ENCODE data around the gene TRPV3. TPM values are rescaled to one million over a fixed set of nuclear protein-coding genes. Genes with fewer than 3 reads are reported as not detected.

Gene TRPV3
- total RNA-seq, 3 donors from 2014 or later (not counting 1 experiment from before 2014, with no cell fraction given): 5.6 to 10.3 (median 7.6) TPM

DNA sequence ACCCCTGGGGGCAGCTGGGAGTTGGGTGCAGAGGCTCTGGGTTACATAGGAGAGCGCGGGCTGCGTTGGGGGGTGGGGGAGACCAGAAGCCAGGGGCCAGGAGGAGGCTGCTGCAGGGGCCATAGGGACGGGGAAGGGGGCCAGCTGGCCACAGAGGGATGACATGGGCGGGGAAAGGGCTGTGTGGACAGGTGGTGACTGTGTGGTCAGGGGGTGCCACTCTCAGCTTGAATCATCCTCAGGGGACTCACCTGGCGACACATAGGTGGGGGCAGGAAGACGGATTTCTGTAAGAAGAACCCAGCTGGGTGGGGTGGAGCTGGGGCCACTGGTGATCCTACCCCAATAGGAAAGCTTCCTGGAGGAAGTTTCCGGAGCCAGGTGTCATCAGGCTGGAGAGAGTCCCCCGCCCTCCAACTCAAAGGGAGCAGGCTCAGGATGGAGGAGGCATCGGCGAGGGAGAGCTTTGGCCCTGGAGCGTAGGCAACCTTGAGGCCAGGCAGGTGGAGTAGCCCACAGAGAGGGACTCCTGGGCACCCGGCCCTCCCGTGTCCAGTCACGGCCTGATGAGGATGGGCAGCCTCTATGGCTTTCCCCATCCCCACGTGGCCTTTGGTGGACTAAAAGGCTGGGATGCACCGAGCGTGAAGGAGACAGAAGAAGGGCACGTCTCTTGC is 1.2 kb downstream of the TRPV3 start:
- intact Hi-C loops (cut with micrococcal nuclease): no loop called here
- H3K4me1 ChIP-seq (ENCODE audit: control insufficient read depth, insufficient read depth, low read length): peaks cover 19% of the 10 kb centered on the region
- DNase-seq (no peak), ATAC-seq (no peak)
- no peak overlapping the region for H3K4me3 ChIP-seq (ENCODE audit: low read length)
- Mint-ChIP-seq H3K9me3 (no peaks in the 10 kb centered on the region), H3K27me3 (ENCODE audit: low read depth in 2 of 2) (peaks cover 0 to 8% of the 10 kb centered on the region in 2 donors), H3K36me3 (no peaks in the 10 kb centered on the region), H3K4me3 (no peak overlapping the region), H3K4me1 (no peaks in the 10 kb centered on the region), H3K27ac (no peak overlapping the region)
- no peaks in the 10 kb centered on the region for H3K36me3 ChIP-seq (ENCODE audit: control insufficient read depth, insufficient read depth, low read length)
- H3K27ac ChIP-seq (ENCODE audit: low read length): no peak overlapping the region
- 80% methylated on average over 19 of the region's 19 CpGs for WGBS (ENCODE audit: insufficient coverage)
- no peaks in the 10 kb centered on the region for H3K9me3 ChIP-seq (ENCODE audit: control insufficient read depth, insufficient read depth, low read length)
- TF ChIP-seq, protein P1, sequence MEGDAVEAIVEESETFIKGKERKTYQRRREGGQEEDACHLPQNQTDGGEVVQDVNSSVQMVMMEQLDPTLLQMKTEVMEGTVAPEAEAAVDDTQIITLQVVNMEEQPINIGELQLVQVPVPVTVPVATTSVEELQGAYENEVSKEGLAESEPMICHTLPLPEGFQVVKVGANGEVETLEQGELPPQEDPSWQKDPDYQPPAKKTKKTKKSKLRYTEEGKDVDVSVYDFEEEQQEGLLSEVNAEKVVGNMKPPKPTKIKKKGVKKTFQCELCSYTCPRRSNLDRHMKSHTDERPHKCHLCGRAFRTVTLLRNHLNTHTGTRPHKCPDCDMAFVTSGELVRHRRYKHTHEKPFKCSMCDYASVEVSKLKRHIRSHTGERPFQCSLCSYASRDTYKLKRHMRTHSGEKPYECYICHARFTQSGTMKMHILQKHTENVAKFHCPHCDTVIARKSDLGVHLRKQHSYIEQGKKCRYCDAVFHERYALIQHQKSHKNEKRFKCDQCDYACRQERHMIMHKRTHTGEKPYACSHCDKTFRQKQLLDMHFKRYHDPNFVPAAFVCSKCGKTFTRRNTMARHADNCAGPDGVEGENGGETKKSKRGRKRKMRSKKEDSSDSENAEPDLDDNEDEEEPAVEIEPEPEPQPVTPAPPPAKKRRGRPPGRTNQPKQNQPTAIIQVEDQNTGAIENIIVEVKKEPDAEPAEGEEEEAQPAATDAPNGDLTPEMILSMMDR (IDR thresholded peaks at IDR 0.05): no peak
- H3K27me3 ChIP-seq (ENCODE audit: control insufficient read depth, insufficient read depth, low read length): no peaks in the 10 kb centered on the region

DNA sequence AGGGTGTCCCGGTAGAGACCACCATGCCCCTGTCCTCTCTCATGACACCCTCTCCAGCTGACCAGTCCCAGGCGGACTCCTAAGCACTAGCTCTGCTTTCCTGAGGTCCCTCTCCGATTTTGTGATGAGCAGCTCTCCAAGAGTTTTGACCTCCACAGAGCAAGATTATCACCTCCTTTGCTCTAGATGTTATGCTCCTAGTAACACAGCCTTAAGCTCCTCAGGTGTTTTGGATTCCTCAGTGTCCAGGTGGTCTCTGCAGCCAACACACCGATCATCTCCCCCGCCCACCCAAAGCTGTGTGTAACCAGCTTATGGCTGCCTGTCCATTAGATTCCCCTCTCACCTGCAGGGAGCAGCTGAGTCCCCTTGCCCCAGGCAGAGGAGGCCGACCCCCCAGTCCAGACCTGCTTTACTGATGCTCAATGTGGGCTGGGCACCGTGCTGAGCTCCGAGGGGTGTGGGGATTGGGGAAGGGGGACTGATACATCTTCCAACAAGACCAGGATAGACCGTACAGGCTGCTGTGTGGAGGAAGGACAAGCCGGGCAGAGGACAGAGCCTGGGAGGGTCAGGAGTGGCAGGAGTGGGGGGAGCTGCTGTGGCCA is 2.3 kb downstream of the TRPV3 start:
- no peaks in the 10 kb centered on the region for H3K4me1 Mint-ChIP-seq
- no peaks in the 10 kb centered on the region for H3K9me3 ChIP-seq (ENCODE audit: control insufficient read depth, insufficient read depth, low read length)
- peaks cover 19% of the 10 kb centered on the region for H3K4me1 ChIP-seq (ENCODE audit: control insufficient read depth, insufficient read depth, low read length)
- 89% methylated on average over 10 of the region's 10 CpGs for WGBS (ENCODE audit: insufficient coverage)
- no peak overlapping the region for H3K27ac ChIP-seq (ENCODE audit: low read length)
- H3K27me3 Mint-ChIP-seq (ENCODE audit: low read depth in 2 of 2): peaks cover 0 to 8% of the 10 kb centered on the region in 2 donors
- H3K4me3 ChIP-seq (ENCODE audit: low read length): no peak overlapping the region
- no peak for ATAC-seq
- intact Hi-C loops (cut with micrococcal nuclease): no loop called here
- H3K36me3 ChIP-seq (ENCODE audit: control insufficient read depth, insufficient read depth, low read length): no peaks in the 10 kb centered on the region
- TF ChIP-seq, protein P1 (IDR thresholded peaks at IDR 0.05): no peak
- no peak for DNase-seq
- H3K27ac Mint-ChIP-seq: no peak overlapping the region
- H3K4me3 Mint-ChIP-seq: no peak overlapping the region
- no peaks in the 10 kb centered on the region for H3K9me3 Mint-ChIP-seq
- H3K27me3 ChIP-seq (ENCODE audit: control insufficient read depth, insufficient read depth, low read length): no peaks in the 10 kb centered on the region
- H3K36me3 Mint-ChIP-seq: no peaks in the 10 kb centered on the region

DNA sequence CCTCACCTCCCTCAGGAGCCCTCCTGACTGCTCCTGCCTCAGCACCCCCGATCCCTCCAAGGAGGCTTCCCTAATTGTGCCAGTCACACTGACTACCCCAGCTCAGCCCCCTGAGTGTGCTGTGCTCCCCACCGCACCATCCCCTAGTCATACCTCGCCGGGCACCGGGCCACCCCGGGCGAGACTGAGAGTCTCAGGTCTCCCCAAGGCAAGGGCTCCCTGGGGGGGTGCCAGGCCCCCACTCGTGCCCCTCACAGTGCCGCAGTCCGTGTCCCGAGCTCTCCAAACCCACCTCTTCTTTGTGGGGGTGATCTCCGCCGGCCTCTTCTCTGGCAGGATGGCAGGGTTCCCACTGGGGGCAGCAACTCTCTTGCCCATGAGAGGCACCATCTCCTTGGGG is 3.2 kb downstream of the TRPV3 start:
- Histone ChIP-seq H3K36me3 (ENCODE audit: control insufficient read depth, insufficient read depth, low read length) (no peaks in the 10 kb centered on the region), H3K4me1 (ENCODE audit: control insufficient read depth, insufficient read depth, low read length) (peaks cover 19% of the 10 kb centered on the region), H3K4me3 (ENCODE audit: low read length) (no peak overlapping the region), H3K27ac (ENCODE audit: low read length) (no peak overlapping the region), H3K27me3 (ENCODE audit: control insufficient read depth, insufficient read depth, low read length) (no peaks in the 10 kb centered on the region), H3K9me3 (ENCODE audit: control insufficient read depth, insufficient read depth, low read length) (no peaks in the 10 kb centered on the region)
- Mint-ChIP-seq H3K4me3 (no peak overlapping the region), H3K27me3 (ENCODE audit: low read depth in 2 of 2) (peaks cover 0 to 8% of the 10 kb centered on the region in 2 donors), H3K4me1 (no peaks in the 10 kb centered on the region), H3K9me3 (peaks cover 0 to 5% of the 10 kb centered on the region in 2 donors), H3K36me3 (no peaks in the 10 kb centered on the region), H3K27ac (no peak overlapping the region)
- intact Hi-C loops (cut with micrococcal nuclease): no loop called here
- 83% methylated on average over 13 of the region's 13 CpGs for WGBS (ENCODE audit: insufficient coverage)
- ATAC-seq (no peak), DNase-seq (no peak)
- TF ChIP-seq, protein P1 (IDR thresholded peaks at IDR 0.05): no peak

Measured in natural killer cell (primary cell).